Measurements from ENCODE around the gene ZNF423.

Gene ZNF423

GRCh38 chr16:49554681-49555080 lies 301.2 kb downstream of the ZNF423 start:
- no peak overlapping the region for H3K4me3 Mint-ChIP-seq
- ATAC-seq = no peak
- H3K4me1 Mint-ChIP-seq = no peaks in the 10 kb centered on the region
- no peak overlapping the region for H3K27ac Mint-ChIP-seq
- no peaks in the 10 kb centered on the region for H3K27me3 Mint-ChIP-seq
- no peaks in the 10 kb centered on the region for H3K9me3 Mint-ChIP-seq
- no peaks in the 10 kb centered on the region for H3K36me3 Mint-ChIP-seq

GRCh38 chr16:49552313-49552928 lies 303.5 kb downstream of the ZNF423 start:
- Mint-ChIP-seq H3K27me3 (no peaks in the 10 kb centered on the region), H3K9me3 (no peaks in the 10 kb centered on the region), H3K27ac (no peak overlapping the region), H3K36me3 (no peaks in the 10 kb centered on the region), H3K4me1 (no peaks in the 10 kb centered on the region), H3K4me3 (no peak overlapping the region)
- ATAC-seq = no peak

GRCh38 chr16:49550666-49551065 lies 305.2 kb downstream of the ZNF423 start:
- ATAC-seq = no peak
- no peaks in the 10 kb centered on the region for H3K9me3 Mint-ChIP-seq
- H3K27ac Mint-ChIP-seq = no peak overlapping the region
- H3K4me1 Mint-ChIP-seq = no peaks in the 10 kb centered on the region
- H3K4me3 Mint-ChIP-seq = no peak overlapping the region
- H3K27me3 Mint-ChIP-seq = no peaks in the 10 kb centered on the region
- H3K36me3 Mint-ChIP-seq = no peaks in the 10 kb centered on the region

- Mint-ChIP-seq H3K9me3 (no peaks in the 10 kb centered on the region), H3K36me3 (no peaks in the 10 kb centered on the region), H3K27me3 (no peaks in the 10 kb centered on the region), H3K4me1 (no peaks in the 10 kb centered on the region), H3K4me3 (no peak overlapping the region), H3K27ac (no peak overlapping the region)
- ATAC-seq = no peak
Measured at GRCh38 chr16:49550140-49550539, 305.8 kb downstream of the ZNF423 start.

GRCh38 chr16:49548325-49548970 lies 307.5 kb downstream of the ZNF423 start:
- H3K9me3 Mint-ChIP-seq = no peaks in the 10 kb centered on the region
- H3K27me3 Mint-ChIP-seq = no peaks in the 10 kb centered on the region
- no peaks in the 10 kb centered on the region for H3K36me3 Mint-ChIP-seq
- no peak overlapping the region for H3K27ac Mint-ChIP-seq
- no peaks in the 10 kb centered on the region for H3K4me1 Mint-ChIP-seq
- H3K4me3 Mint-ChIP-seq = no peak overlapping the region
- ATAC-seq = no peak

- H3K9me3 Mint-ChIP-seq = no peaks in the 10 kb centered on the region
- no peaks in the 10 kb centered on the region for H3K4me1 Mint-ChIP-seq
- no peak overlapping the region for H3K27ac Mint-ChIP-seq
- ATAC-seq = no peak
- no peaks in the 10 kb centered on the region for H3K36me3 Mint-ChIP-seq
- H3K4me3 Mint-ChIP-seq = no peak overlapping the region
- H3K27me3 Mint-ChIP-seq = no peaks in the 10 kb centered on the region
Measured at GRCh38 chr16:49547448-49547847, 308.5 kb downstream of the ZNF423 start.

- no peak overlapping the region for H3K4me3 Mint-ChIP-seq
- no peaks in the 10 kb centered on the region for H3K4me1 Mint-ChIP-seq
- no peaks in the 10 kb centered on the region for H3K9me3 Mint-ChIP-seq
- no peaks in the 10 kb centered on the region for H3K36me3 Mint-ChIP-seq
- H3K27ac Mint-ChIP-seq = no peak overlapping the region
- ATAC-seq = no peak
- no peaks in the 10 kb centered on the region for H3K27me3 Mint-ChIP-seq
Measured at GRCh38 chr16:49546735-49547134, 309.2 kb downstream of the ZNF423 start.

GRCh38 chr16:49545741-49546448 lies 310.0 kb downstream of the ZNF423 start:
- Mint-ChIP-seq H3K27ac (no peak overlapping the region), H3K4me3 (no peak overlapping the region), H3K9me3 (peaks cover 6% of the 10 kb centered on the region), H3K27me3 (no peaks in the 10 kb centered on the region), H3K4me1 (no peaks in the 10 kb centered on the region), H3K36me3 (no peaks in the 10 kb centered on the region)
- ATAC-seq = no peak

GRCh38 chr16:49545243-49545642 lies 310.7 kb downstream of the ZNF423 start:
- H3K27ac Mint-ChIP-seq = no peak overlapping the region

GRCh38 chr16:49544828-49545227 lies 311.1 kb downstream of the ZNF423 start:
- Mint-ChIP-seq H3K9me3 (peaks cover 6% of the 10 kb centered on the region), H3K4me1 (no peaks in the 10 kb centered on the region), H3K27ac (no peak overlapping the region), H3K4me3 (no peak overlapping the region), H3K27me3 (no peaks in the 10 kb centered on the region), H3K36me3 (no peaks in the 10 kb centered on the region)
- no peak for ATAC-seq

More at GRCh38 chr16:49545243-49545642, 310.7 kb downstream of the ZNF423 start:
- H3K27me3 Mint-ChIP-seq = no peaks in the 10 kb centered on the region
- no peak overlapping the region for H3K4me3 Mint-ChIP-seq
- no peaks in the 10 kb centered on the region for H3K4me1 Mint-ChIP-seq
- peaks cover 6% of the 10 kb centered on the region for H3K9me3 Mint-ChIP-seq
- no peak for ATAC-seq
- H3K36me3 Mint-ChIP-seq = no peaks in the 10 kb centered on the region

GRCh38 chr16:49543631-49543946 lies 312.3 kb downstream of the ZNF423 start:
- Mint-ChIP-seq H3K4me3 (no peak overlapping the region), H3K9me3 (peaks cover 6% of the 10 kb centered on the region), H3K4me1 (no peaks in the 10 kb centered on the region), H3K27me3 (no peaks in the 10 kb centered on the region), H3K36me3 (no peaks in the 10 kb centered on the region), H3K27ac (no peak overlapping the region)
- ATAC-seq = no peak

GRCh38 chr16:49542946-49543630 lies 312.8 kb downstream of the ZNF423 start:
- Mint-ChIP-seq H3K9me3 (peaks cover 6% of the 10 kb centered on the region), H3K36me3 (no peaks in the 10 kb centered on the region), H3K27me3 (no peaks in the 10 kb centered on the region), H3K27ac (no peak overlapping the region), H3K4me1 (no peaks in the 10 kb centered on the region), H3K4me3 (no peak overlapping the region)
- ATAC-seq = no peak

GRCh38 chr16:49542391-49542891 lies 313.5 kb downstream of the ZNF423 start:
- peaks cover 6% of the 10 kb centered on the region for H3K9me3 Mint-ChIP-seq
- no peak overlapping the region for H3K4me3 Mint-ChIP-seq

GRCh38 chr16:49540836-49541235 lies 315.1 kb downstream of the ZNF423 start:
- no peak for ATAC-seq
- H3K27me3 Mint-ChIP-seq = no peaks in the 10 kb centered on the region
- peaks cover 6% of the 10 kb centered on the region for H3K9me3 Mint-ChIP-seq
- H3K36me3 Mint-ChIP-seq = no peaks in the 10 kb centered on the region
- no peak overlapping the region for H3K27ac Mint-ChIP-seq
- no peaks in the 10 kb centered on the region for H3K4me1 Mint-ChIP-seq
- H3K4me3 Mint-ChIP-seq = no peak overlapping the region

More at GRCh38 chr16:49542391-49542891, 313.5 kb downstream of the ZNF423 start:
- Mint-ChIP-seq H3K27me3 (no peaks in the 10 kb centered on the region), H3K36me3 (no peaks in the 10 kb centered on the region), H3K27ac (no peak overlapping the region), H3K4me1 (no peaks in the 10 kb centered on the region)
- no peak for ATAC-seq

GRCh38 chr16:49539758-49540157 lies 316.2 kb downstream of the ZNF423 start:
- no peak for ATAC-seq
- Mint-ChIP-seq H3K4me1 (no peaks in the 10 kb centered on the region), H3K36me3 (no peaks in the 10 kb centered on the region), H3K27me3 (no peaks in the 10 kb centered on the region), H3K9me3 (peaks cover 6% of the 10 kb centered on the region), H3K4me3 (no peak overlapping the region), H3K27ac (no peak overlapping the region)
